ENCODE results near the gene ECT2L.

ECT2L gene

DNA sequence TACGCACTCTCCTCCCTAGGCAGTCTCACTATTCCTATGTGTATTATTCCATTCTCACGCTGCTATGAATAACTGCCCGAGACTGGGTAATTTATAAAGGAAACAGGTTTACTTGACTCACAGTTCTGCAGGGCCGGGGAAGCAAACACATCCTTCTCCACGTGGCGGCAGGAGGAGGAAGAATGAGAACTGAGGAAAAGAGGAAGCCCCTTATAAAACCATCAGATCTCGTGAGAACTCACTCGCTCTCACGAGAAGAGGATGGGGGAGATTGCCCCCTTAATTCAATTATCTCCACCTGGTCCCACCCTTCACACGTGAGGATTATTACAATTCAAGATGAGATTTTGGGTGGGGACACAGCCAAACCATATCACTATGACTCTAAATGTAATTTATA, 61.9 kb downstream of the ECT2L start:
- no peak for DNase-seq (ENCODE audit: low spot score)

DNA sequence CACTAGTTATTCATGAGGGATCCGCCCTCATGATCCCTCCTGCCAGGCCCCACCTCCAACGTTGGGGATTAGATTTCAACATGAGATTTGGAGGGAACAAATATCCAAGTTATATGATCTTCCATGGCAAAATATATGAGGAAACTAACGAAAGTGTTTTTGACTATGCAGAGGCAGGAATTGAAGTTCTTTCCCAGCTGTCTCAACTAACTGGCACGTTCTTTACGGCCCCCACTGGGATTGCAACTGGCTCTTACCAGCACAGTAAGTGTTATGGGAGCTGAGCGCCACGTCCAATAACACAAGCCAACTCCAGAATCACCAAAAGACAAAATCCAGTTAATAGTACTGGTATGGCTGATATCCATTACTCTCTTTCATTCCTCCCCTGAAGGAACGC, 66.6 kb downstream of the ECT2L start:
- no peak for DNase-seq (ENCODE audit: low spot score)

- no peak for DNase-seq (ENCODE audit: low spot score)
These were observed 67.4 kb downstream of the ECT2L start for GRCh38 chr6:138863321-138863720.

GRCh38 chr6:138864343-138864890, 68.5 kb downstream of the ECT2L start:
- no peak for DNase-seq (ENCODE audit: low spot score)

- DNase-seq (ENCODE audit: low spot score) = no peak
These were observed 69.7 kb downstream of the ECT2L start for GRCh38 chr6:138865480-138866109.

- DNase-seq (ENCODE audit: low spot score) = no peak
These were observed 72.3 kb downstream of the ECT2L start for GRCh38 chr6:138868181-138868580.

DNA sequence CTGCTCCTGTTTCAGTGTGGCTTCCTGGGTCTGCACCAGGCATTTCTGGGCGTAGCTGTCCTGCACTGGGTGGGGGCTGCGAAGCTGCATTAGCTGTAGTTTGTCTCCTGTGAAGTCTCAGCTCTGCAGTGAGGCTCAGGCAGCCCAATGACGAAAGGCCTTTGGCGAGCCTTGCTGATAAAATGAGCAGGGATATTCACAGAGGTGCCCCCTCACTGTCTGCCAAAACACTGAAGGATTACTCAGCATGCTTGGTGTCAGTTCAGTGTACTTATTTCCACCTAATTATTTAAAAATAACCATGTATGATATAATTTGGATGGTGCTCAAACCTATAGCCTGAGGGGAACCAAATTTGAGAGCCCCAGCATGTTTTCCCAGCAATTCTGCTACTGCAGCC, 73.5 kb downstream of the ECT2L start:
- peak; percentile 19 for DNase-seq (ENCODE audit: low spot score)

GRCh38 chr6:138873191-138873590, 77.3 kb downstream of the ECT2L start:
- DNase-seq (ENCODE audit: low spot score) = no peak

GRCh38 chr6:138882369-138883017, 86.6 kb downstream of the ECT2L start:
- no peak for DNase-seq (ENCODE audit: low spot score)

GRCh38 chr6:138885156-138885819, 89.4 kb downstream of the ECT2L start:
- no peak for DNase-seq (ENCODE audit: low spot score)

GRCh38 chr6:138891255-138891986, 95.5 kb downstream of the ECT2L start:
- no peak for DNase-seq (ENCODE audit: low spot score)

DNA sequence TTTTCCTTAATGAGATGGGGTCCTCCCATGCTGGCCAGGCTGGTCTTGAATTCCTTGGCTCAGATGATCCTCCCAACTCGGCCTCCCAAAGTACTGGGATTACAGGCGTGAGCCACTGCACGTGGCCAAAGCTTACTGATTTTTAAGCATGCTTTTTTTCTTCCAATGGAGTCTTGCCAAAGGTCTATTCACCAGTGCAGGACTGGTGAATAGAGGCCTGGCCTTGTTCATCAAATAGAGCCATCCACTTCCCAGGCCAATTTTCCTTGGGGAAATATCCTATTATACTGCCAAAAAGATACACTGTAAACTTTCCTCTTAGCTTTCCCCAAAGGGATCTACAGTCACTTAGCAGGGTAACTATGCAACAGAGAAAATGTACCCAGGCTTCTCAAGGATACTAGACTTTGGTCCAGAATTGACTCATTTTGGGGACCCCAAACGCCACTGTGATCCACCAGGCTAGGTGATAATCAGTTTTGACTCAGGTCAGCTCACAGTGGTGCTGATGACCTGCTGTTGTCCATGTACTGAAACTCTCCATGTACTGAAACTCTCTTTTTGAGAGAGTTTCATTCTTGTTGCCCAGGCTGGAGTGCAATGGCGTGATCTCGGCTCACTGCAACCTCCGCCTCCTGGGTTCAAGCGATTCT, 100.3 kb downstream of the ECT2L start:
- DNase-seq (ENCODE audit: low spot score) = no peak

- no peak for DNase-seq (ENCODE audit: low spot score)
These were observed 101.1 kb downstream of the ECT2L start for GRCh38 chr6:138897031-138897430.

GRCh38 chr6:138907167-138907566, 111.3 kb downstream of the ECT2L start:
- DNase-seq (ENCODE audit: low spot score) = no peak

- no peak for DNase-seq (ENCODE audit: low spot score)
These were observed 113.6 kb downstream of the ECT2L start for GRCh38 chr6:138909511-138909910.

- DNase-seq (ENCODE audit: low spot score) = no peak
These were observed 114.1 kb downstream of the ECT2L start for GRCh38 chr6:138909975-138910374.

DNA sequence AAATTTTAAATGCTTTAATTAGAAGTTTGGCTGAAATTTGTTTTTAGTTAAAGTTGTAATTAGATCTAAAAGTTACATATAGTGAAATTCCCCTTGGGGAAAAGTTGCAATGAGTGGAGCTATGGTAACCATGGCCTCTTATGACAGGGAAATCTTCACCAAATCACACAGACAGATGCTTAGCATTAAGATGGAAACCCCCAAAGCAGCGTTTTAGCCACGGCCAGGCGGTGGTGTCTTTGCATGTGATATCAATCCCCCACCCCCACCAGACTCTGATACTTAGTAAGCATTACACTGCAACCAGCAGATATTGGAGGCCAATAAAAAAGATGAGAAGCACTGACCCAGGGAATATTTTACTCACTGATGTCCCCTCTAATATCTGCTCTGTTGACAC, 116.4 kb downstream of the ECT2L start:
- no peak for DNase-seq (ENCODE audit: low spot score)

DNA sequence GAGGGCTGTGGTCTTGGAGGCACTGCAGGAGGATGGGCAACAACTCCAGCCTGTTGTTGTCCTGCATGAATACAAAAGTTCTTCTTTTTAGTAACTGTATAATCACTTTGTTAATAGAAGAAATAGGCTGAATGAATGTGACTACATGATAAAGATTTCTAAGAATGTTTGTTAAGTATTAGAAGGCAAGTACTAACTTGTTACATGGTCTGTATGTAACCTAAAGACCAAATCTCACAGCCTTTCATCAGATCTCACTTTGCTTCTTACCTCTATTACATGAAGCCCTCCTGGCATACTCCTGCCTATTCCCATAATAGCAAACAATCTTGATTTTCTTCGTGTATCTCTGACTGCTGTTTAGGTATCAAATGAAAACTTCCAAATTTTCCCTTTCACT, 118.8 kb downstream of the ECT2L start:
- DNase-seq (ENCODE audit: low spot score) = no peak

- no peak for DNase-seq (ENCODE audit: low spot score)
These were observed 125.0 kb downstream of the ECT2L start for GRCh38 chr6:138920906-138921305.

DNA sequence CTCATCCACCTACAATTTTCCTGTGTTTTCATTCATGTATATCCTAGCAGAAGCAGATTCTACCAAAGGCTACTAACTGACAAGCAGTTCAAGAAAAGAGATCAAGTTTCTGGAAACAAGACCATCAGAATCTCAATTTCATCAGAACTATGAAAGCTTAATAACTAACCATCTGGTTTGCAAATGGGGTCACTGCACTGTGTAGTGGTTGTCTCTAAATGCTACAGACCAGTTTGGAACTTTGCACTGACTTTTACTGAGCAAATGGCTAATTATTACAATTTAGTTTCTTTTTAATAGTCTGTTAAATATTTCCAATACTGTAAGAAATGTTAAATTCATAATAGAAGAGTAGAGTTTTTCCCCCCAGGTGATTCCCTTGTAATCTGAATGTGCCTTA, 127.7 kb downstream of the ECT2L start:
- DNase-seq (ENCODE audit: low spot score) = no peak

DNA sequence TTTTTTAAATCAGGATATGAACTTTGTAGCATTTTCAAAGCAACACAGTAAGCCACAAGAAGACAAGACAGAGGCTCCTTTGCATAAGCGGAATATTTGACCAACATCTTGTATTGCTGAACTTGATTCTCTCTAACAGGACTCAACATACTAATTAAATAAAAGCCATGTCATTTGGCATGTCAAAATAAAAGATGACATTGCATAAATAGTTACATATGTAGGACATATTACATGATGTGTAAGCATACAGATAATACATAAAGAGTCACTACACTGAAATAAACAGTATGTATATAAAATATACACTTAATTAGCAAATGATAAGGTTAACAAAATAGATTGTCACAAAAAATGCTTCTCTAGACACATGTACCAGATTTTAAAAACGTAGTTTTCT, 129.9 kb downstream of the ECT2L start:
- DNase-seq (ENCODE audit: low spot score) = no peak

DNA sequence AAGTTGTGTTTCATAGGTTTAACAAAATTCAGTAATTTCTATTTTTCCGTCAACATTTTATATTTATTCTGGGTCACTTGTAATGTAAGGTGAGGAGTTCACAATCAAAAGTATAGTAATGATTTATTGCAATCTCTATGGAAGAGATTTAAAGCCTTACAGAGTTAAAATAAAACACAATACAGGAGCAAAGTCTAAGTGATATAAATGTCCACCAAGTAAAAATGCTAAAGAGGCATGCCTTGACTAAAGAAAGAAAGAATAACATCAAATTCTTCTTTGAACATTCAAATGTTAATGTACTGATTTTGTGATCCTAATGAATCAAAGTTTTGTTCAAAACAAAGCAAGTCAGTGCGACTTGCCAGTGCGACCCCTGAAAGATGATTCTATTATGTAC, 130.7 kb downstream of the ECT2L start:
- DNase-seq (ENCODE audit: low spot score) = no peak

Measured in AG20443 (cell line).